A549 (cell line): ENCODE measurements around the gene TMEM86B.

Source experiments
- CTCF ChIP-seq: fragments of >200 bp; sonication (Bioruptor Twin); formaldehyde crosslinking; IDR thresholded peaks from 3 replicates; pipeline ENCODE4 v1.5.1; 2016
- HDAC2 ChIP-seq: fragments of 200-600 bp; sonication (generic); IDR thresholded peaks from 2 replicates; pipeline ENCODE4 v1.6.1; 2016
- KDM1A ChIP-seq: fragments of 200-600 bp; sonication (generic); IDR thresholded peaks from 2 replicates; pipeline ENCODE4 v1.6.1; 2016; ENCODE audit warnings: low read depth, mild to moderate bottlenecking
- POLR2A ChIP-seq: IDR thresholded peaks from 2 replicates; pipeline ENCODE4 v1.6.1; 2012; ENCODE audit warnings: mild to moderate bottlenecking, low read length
- POLR2AphosphoS2 ChIP-seq: conservative IDR thresholded peaks from 2 replicates; pipeline ENCODE4 v1.6.1; 2012; ENCODE audit warnings: low read length, improper control_type of control experiment, inconsistent platforms

DNA sequence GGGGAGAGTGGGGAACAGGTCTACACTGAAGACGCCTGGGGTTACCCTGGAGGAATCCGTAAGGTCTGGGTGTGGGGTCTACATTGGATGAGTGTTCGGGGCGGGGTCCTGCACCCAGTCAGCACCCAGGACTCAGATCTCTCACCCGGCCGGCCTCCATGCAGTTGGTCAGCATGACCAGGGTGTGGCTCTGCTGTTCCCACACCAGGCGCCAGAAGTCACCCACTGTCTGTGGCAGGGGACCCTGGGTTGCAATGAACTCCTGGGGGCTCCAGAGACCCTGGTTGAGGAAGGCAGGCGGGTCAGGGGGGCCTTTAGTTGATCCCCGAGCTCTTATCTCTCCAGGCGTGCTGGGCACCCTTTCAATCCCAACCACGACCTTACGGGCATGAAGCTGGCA is 42.5 kb downstream of the TMEM86B start:
- TF ChIP-seq CTCF (no peak), POLR2A (no peak), POLR2AphosphoS2 (no peak), HDAC2 (no peak), KDM1A (no peak)
